Fibroblast of skin of right quadriceps (primary cell): Measurements from ENCODE around the gene ZNF529.
"Not testable (repeated sequence)": the region's sequence is repeated elsewhere in the genome, so short reads cannot be mapped to it uniquely, and the experiment has no call there.

Experiments used
- DNase-seq: peaks from one replicate; pipeline ENCODE4 v3.0.0-alpha.2; 2013

The ZNF529 gene

GRCh38 chr19:36573020-36573894 lies at the start of gene ZNF529:
TSS of gene ZNF529 (minus strand) at chr19:36573292. CDS start at chr19:36572346, 946 bp downstream.
- peak; percentile 85 for DNase-seq

DNA sequence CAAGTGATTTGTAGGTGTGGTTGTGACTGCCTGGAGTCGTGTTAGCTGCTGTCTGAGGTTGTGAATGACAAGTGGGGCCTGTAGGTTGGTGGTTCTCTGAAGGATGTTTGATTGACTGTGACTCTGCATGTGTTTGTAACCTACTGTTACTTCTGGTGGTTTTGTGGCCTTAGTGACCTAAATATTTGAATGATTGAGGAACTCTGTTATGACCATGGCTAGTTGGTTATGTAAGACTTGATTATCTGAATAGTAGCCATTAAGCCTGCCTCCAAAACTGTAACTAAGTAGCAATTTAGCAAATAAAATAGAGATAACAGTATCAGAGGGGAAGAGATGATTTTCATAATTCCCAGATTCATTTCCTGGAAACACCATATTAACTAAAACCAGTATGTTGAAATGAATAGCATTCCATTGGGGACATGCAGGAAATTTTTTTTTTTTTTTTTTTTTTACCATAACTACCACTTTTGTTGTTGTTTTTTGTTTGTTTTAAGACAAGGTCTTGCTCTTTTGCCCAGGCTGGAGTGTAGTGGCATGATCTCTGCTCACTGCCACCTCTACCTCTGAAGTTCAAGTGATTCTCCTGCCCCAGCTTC lies 32.9 kb upstream of the ZNF529 start:
- DNase-seq = no peak

- DNase-seq = peak; percentile 65
These were observed 32.2 kb upstream of the ZNF529 start, which contains the start of gene ZNF382 for GRCh38 chr19:36605101-36605876. TSS of gene ZNF382 (plus strand) at chr19:36605313. CDS start at chr19:36609915, 4,602 bp downstream.

DNA sequence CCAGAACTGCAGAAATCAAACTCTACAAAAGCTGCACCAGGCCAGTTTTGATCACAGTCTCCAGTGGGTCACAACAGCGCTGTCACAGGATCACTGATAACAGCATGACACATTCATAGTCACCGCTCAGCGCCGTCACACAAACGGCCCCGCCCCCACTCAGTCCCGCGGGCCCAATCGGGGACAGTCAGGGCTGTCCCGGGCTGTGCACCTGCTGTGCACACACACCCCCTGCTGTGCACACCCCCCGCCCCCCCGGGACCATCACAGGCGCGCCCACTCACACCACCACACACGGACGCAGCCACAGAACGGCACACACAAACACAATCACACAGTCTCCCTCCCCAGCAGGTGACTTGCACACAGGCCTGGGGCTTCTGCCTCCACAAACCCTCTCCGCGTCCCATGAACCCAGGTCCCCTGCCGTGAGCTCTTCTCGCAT lies 31.6 kb upstream of the ZNF529 start:
- peak; percentile 22 for DNase-seq

- DNase-seq = not testable (repeated sequence)
These were observed 29.6 kb upstream of the ZNF529 start for GRCh38 chr19:36602681-36603080.

DNA sequence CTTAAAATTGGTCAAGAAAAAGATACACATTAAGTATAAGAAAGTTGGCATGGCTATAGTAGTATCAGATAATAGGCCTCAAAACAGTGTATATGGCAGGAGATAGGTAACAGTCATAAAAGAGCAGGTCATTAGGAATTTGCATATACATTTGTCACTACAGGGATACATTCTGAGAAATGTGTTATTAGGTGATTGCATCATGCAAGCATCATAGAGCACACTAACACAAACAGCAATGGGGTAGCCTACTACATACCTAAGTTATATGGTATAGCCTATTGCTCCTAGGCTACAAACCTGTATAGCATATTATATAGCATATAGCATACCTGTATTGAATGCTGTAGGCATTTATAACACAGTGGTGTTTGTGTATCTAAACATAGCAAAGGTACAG lies 6.2 kb upstream of the ZNF529 start:
- DNase-seq = no peak

GRCh38 chr19:36577271-36577996 lies 4.3 kb upstream of the ZNF529 start:
- no peak for DNase-seq

DNA sequence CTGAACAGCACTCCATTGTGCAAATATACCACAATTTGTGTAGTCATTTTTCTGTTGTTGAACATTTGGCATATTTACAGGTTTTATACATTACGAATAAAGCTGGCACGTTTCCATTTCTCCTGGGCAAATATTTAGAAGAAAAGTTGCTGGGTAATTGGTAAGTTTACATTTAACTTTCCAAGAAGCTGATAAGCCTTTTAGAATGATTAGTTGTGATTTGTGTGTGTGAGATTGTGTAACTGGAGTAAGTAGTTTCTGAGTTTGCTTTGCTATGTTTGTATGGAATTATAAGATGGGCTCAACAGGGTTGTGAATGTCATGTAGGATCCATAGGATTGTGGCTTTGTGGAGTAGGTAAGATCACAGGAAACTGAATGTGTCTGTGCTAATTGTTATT lies 1.6 kb upstream of the ZNF529 start:
- DNase-seq = no peak

DNA sequence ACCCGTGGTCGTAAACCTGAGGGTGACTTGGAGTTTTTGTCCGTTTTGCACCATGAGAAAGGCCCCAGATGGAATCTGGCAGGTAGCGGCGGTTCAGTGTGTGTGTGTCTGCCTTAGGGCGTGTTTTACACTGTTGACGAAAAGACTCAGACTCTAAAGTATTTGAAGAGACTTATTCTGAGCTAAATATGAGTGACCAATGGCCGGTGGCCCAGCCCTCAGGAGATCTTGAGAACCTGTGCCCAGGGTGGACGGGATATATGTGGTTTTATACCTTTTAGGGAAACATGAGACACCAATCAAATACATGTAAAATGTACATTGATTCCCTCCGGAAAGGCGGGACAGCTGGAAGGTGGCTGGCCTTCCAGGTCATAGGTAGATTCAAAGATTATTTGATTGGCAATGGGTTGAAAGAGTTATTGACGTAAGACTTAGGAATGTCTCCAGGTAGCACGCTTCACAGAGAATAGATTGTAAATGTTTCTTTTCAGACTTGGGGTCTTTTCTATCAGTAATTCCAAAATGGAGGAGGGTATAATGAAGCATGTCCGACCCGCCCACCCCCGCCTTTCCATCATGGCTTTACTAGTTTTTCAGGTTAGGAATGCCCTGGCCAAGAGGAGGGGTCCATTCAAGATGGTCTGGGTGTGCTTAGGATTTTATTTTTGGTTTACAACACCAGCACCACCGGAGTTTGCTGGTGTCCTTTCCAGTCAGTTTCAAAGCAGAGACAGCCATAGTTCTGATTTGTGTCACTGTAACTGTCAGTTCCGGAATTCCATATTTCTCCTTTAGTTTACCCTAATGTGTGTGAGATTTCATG lies 1.0 kb upstream of the ZNF529 start:
- DNase-seq = peak; percentile 3

DNA sequence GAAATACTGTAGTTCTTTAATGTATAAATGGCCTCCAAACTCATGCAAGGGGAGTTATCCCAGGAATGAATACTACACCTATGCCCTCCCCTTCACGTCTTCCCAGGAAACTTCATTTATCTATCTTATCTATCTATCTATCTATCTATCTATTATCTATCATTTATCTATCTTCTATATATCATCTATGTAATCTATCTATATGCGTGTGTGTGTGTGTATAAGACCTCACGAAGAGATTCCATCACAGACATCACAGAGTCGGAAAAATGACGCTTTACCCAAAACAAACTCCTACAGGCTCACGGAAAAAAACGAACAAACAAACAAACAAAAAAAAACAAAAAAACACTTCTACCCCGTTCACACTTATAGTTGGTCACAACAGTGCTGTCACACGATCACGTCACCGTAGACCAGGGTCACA lies 486 bp downstream of the ZNF529 start:
- DNase-seq = no peak

DNA sequence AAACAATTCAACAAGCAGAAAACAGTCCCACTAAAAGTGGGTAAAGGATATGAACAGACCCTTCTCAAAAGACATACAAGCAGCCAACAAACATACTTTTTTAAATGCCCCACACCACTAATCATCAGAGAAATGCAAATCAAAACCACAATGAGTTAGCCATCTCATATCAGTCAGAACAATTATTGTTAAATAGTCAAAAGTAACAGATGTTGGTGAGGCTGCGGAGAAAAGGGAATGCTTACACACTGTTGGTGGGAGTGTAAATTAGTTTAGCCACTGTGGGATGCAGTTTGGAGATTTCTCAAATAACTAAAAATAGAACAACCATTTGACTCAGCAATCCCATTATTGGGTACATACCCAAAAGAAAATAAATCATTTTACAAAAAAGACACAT lies 8.7 kb downstream of the ZNF529 start:
- DNase-seq = no peak

- DNase-seq = peak; percentile 6
These were observed 25.9 kb downstream of the ZNF529 start for GRCh38 chr19:36547001-36547732.

GRCh38 chr19:36528921-36529518 lies 44.1 kb downstream of the ZNF529 start:
- no peak for DNase-seq

GRCh38 chr19:36528194-36528920 lies 44.7 kb downstream of the ZNF529 start, which contains the start of gene ZNF260:
TSS of gene ZNF260 (minus strand) at chr19:36528271. CDS start at chr19:36515238, 13,033 bp downstream.
- peak; percentile 97 for DNase-seq

GRCh38 chr19:36527873-36528193 lies 45.3 kb downstream of the ZNF529 start:
- DNase-seq = no peak

DNA sequence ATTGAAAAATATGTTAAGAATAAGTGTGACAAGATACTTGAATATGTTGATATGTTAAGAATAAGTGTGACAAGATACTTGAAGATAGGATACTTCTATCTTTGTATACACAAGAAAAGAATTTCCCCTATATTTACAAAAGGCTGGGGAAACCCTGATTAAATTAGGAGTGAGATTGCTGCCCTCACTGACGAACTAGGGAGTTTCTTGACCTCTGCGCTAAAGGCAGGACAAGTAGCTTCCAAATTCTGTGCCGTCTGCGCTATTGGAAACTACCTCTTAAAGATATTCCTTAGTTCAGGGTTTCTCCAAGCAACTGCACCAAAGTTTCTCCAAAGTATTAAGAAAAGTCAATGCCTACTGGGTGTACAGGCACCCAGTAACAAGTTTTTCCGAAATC lies 45.8 kb downstream of the ZNF529 start:
- DNase-seq = no peak

GRCh38 chr19:36526581-36526980 lies 46.5 kb downstream of the ZNF529 start:
- DNase-seq = no peak

DNA sequence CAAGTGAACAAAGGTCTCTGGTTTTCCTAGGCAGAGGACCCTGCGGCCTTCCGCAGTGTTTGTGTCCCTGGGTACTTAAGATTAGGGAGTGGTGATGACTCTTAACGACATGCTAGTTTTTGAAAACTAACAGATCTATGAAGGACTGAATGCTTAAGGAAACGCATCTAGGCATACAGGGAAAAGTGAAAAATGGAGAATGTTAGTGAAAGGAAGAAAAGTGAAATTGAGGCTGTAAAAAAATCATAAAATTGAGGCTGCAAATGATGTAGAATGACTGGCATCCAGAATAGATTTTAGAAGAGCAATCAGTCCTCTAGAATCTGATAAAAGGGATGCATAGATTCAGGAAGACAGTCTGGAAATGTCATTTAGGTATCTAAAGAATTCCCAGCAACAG lies 48.5 kb downstream of the ZNF529 start:
- DNase-seq = no peak

DNA sequence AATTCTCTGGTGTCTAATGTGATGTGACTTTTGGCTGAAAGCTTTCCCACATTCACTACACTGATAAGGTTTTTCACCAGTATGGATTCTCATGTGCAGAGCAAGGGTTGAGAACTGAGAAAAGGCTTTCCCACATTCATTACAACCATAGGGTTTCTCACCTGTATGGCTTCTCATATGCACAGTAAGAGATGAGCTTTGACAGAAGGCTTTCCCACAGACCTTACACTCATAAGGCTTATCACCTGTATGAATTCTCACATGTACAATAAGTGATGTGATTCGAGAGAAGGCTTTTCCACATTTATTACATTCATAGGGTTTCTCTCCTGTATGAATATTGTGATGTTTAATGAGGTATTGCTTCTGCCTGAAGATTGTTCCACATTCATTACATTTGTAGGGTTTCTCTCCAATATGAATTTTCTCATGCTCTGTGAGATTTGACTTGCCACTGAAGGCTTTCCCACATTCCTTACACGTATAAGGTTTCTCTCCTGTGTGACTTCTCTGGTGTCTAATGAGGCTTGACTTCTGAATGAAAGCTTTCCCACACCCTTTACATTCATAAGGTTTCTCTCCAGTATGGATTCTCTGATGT lies 59.0 kb downstream of the ZNF529 start:
- DNase-seq = no peak
